Measurements from ENCODE around the gene ANXA5. TPM values are rescaled to one million over a fixed set of nuclear protein-coding genes. Genes with fewer than 3 reads are reported as not detected.

ANXA5 gene
- polyA plus RNA-seq, 1 of the 3 experiments (the other 2 are of a cell fraction), result 379 TPM

GRCh38 chr4:121693450-121693849, 3.3 kb downstream of the ANXA5 start:
- Histone ChIP-seq H3K36me3 (replicated peaks in 1 of 2; ENCODE audit: control insufficient read depth in 1 of 2, insufficient read depth in 2 of 2, low read length in 1 of 2) (peaks cover 22 to 40% of the 10 kb centered on the region in 2 experiments), H3K27ac (ENCODE audit: low read depth in 2 of 2, low read length in 1 of 2) (peak overlapping the region in 1 of 2 experiments; percentile 93; a peak in 1 of 4 replicates), H3K79me2 (ENCODE audit: insufficient read depth) (peaks cover 76% of the 10 kb centered on the region), H3K4me1 (ENCODE audit: control insufficient read depth in 1 of 2, insufficient read depth in 2 of 2, low read depth in 1 of 2, low read length in 1 of 2) (peaks cover 3 to 59% of the 10 kb centered on the region in 2 experiments), H3K4me3 (ENCODE audit: low read depth in 2 of 2, low read length in 1 of 2) (no peak overlapping the region), H4K20me1 (ENCODE audit: insufficient read depth) (peaks cover 63% of the 10 kb centered on the region), H3K9ac (no peak overlapping the region), H3K9me2 (no peaks in the 10 kb centered on the region), H3K4me2 (peak overlapping the region; percentile 42; the same call in 1 of the 2 replicates), H2AFZ (ENCODE audit: low read depth) (no peak overlapping the region), H3K27me3 (ENCODE audit: insufficient read depth) (no peaks in the 10 kb centered on the region), H3K9me3 (no peaks in the 10 kb centered on the region), H3F3A (replicated peaks; ENCODE audit: insufficient read depth) (peaks cover 30% of the 10 kb centered on the region)
- no peak for DNase-seq
- POLR2A ChIA-PET, result no interaction called here
- CTCF ChIA-PET, result no interaction called here
- TF ChIP-seq SMC3 (IDR thresholded peaks at IDR 0.05; ENCODE audit: low read depth, low read length), result no peak
- no peak for TF ChIP-seq EZH2phosphoT487 (IDR thresholded peaks at IDR 0.05; ENCODE audit: borderline replicate concordance, low read depth)
- TF ChIP-seq CHD2 (IDR thresholded peaks at IDR 0.05; ENCODE audit: low read length, partially characterized antibody), result no peak
- TF ChIP-seq NRF1 (IDR thresholded peaks at IDR 0.05; ENCODE audit: low read depth, low read length), result no peak
- no peak for TF ChIP-seq EP300 (IDR thresholded peaks at IDR 0.05; ENCODE audit: borderline replicate concordance in 1 of 2, low read depth in 1 of 2, low read length in 1 of 2)
- no peak for TF ChIP-seq FOXM1 (IDR thresholded peaks at IDR 0.05; ENCODE audit: low read depth)
- no peak for TF ChIP-seq JUND (IDR thresholded peaks at IDR 0.05)
- WGBS (ENCODE audit: low lambda C conversion rate), result 95% methylated on average over 2 of the region's 2 CpGs

- H3K9me2 ChIP-seq, result no peaks in the 10 kb centered on the region
- ChIA-PET CTCF (no interaction called here), POLR2A (no interaction called here)
- no peak overlapping the region for H2AFZ ChIP-seq (ENCODE audit: low read depth)
- H3K4me3 ChIP-seq (ENCODE audit: low read depth in 2 of 2, low read length in 1 of 2), result no peak overlapping the region
- H3K4me2 ChIP-seq, result peak overlapping the region; percentile 47; the same call in 1 of the 2 replicates
- H4K20me1 ChIP-seq (ENCODE audit: insufficient read depth), result peaks cover 75% of the 10 kb centered on the region
- H3K9me3 ChIP-seq, result no peaks in the 10 kb centered on the region
- TF ChIP-seq FOXM1 (IDR thresholded peaks at IDR 0.05; ENCODE audit: low read depth), result no peak
- no peak for TF ChIP-seq TAF1 (IDR thresholded peaks at IDR 0.05; ENCODE audit: borderline replicate concordance, low read depth, low read length)
- no peak for TF ChIP-seq JUND (IDR thresholded peaks at IDR 0.05)
- TF ChIP-seq YY1 (IDR thresholded peaks at IDR 0.05; ENCODE audit: low read depth), result no peak
- no peak for TF ChIP-seq TEAD4 (IDR thresholded peaks at IDR 0.05; ENCODE audit: borderline replicate concordance, insufficient read depth)
- TF ChIP-seq, protein P1, sequence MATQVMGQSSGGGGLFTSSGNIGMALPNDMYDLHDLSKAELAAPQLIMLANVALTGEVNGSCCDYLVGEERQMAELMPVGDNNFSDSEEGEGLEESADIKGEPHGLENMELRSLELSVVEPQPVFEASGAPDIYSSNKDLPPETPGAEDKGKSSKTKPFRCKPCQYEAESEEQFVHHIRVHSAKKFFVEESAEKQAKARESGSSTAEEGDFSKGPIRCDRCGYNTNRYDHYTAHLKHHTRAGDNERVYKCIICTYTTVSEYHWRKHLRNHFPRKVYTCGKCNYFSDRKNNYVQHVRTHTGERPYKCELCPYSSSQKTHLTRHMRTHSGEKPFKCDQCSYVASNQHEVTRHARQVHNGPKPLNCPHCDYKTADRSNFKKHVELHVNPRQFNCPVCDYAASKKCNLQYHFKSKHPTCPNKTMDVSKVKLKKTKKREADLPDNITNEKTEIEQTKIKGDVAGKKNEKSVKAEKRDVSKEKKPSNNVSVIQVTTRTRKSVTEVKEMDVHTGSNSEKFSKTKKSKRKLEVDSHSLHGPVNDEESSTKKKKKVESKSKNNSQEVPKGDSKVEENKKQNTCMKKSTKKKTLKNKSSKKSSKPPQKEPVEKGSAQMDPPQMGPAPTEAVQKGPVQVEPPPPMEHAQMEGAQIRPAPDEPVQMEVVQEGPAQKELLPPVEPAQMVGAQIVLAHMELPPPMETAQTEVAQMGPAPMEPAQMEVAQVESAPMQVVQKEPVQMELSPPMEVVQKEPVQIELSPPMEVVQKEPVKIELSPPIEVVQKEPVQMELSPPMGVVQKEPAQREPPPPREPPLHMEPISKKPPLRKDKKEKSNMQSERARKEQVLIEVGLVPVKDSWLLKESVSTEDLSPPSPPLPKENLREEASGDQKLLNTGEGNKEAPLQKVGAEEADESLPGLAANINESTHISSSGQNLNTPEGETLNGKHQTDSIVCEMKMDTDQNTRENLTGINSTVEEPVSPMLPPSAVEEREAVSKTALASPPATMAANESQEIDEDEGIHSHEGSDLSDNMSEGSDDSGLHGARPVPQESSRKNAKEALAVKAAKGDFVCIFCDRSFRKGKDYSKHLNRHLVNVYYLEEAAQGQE (IDR thresholded peaks at IDR 0.05; ENCODE audit: low read depth, low read length), result no peak
- no peak for TF ChIP-seq MAX (IDR thresholded peaks at IDR 0.05; ENCODE audit: low read depth)
- TF ChIP-seq RCOR1 (IDR thresholded peaks at IDR 0.05; ENCODE audit: low read length), result no peak
- no peak for TF ChIP-seq MXI1 (IDR thresholded peaks at IDR 0.05; ENCODE audit: low read depth, low read length)
- no peak for TF ChIP-seq SMC3 (IDR thresholded peaks at IDR 0.05; ENCODE audit: low read depth, low read length)
- no peak for TF ChIP-seq MEF2A (IDR thresholded peaks at IDR 0.05; ENCODE audit: borderline replicate concordance, low read depth)
- TF ChIP-seq CTCF (IDR thresholded peaks at IDR 0.05), result no peak
- no peak for DNase-seq
- H3K36me3 ChIP-seq (replicated peaks in 1 of 2; ENCODE audit: control insufficient read depth in 1 of 2, insufficient read depth in 2 of 2, low read length in 1 of 2), result peaks cover 32 to 51% of the 10 kb centered on the region in 2 experiments
- no peaks in the 10 kb centered on the region for H3K27me3 ChIP-seq (ENCODE audit: insufficient read depth)
- peak overlapping the region; percentile 14; the same call in 1 of the 2 replicates for H3K9ac ChIP-seq
- H3F3A ChIP-seq (replicated peaks; ENCODE audit: insufficient read depth), result peaks cover 30% of the 10 kb centered on the region
- peaks cover 0 to 55% of the 10 kb centered on the region in 2 experiments; a peak in 3 of 4 replicates for H3K4me1 ChIP-seq (ENCODE audit: control insufficient read depth in 1 of 2, insufficient read depth in 2 of 2, low read depth in 1 of 2, low read length in 1 of 2)
- H3K27ac ChIP-seq (ENCODE audit: low read depth in 2 of 2, low read length in 1 of 2), result peak overlapping the region in 1 of 2 experiments; percentile 93; a peak in 3 of 4 replicates
- H3K79me2 ChIP-seq (ENCODE audit: insufficient read depth), result peaks cover 88% of the 10 kb centered on the region
These were observed 4.5 kb downstream of the ANXA5 start for GRCh38 chr4:121692261-121692660.
